H9 (cell line): ENCODE results near the gene CBY3. TPM values are rescaled to one million over a fixed set of nuclear protein-coding genes. Genes with fewer than 3 reads are reported as not detected.
"Not testable (repeated sequence)": the region's sequence is repeated elsewhere in the genome, so short reads cannot be mapped to it uniquely, and the experiment has no call there.

Experiments
- DNase-seq: peaks from one replicate; pipeline ENCODE4 v3.0.0-alpha.2; 2017
- H2AFZ ChIP-seq: one replicate; pipeline ENCODE4 v1.6.1; 2013; ENCODE audit warnings: mild to moderate bottlenecking, low read length, control low read depth, moderate library complexity
- H2AK5ac ChIP-seq: 2 replicates; pipeline ENCODE4 v1.6.1; 2013; ENCODE audit warnings: low read length, control low read depth, mixed read lengths; ENCODE audit not compliant: insufficient read length
- H2BK120ac ChIP-seq: one replicate; pipeline ENCODE4 v1.6.1; 2013; ENCODE audit warnings: low read depth, mild to moderate bottlenecking, low read length, control low read depth, inconsistent platforms; ENCODE audit not compliant: poor library complexity, severe bottlenecking
- H2BK12ac ChIP-seq: 2 replicates; pipeline ENCODE4 v1.6.1; 2013; ENCODE audit warnings: low read length, control low read depth, mixed read lengths, low read depth; ENCODE audit not compliant: insufficient read length
- H2BK15ac ChIP-seq: 2 replicates; pipeline ENCODE4 v1.6.1; 2013; ENCODE audit warnings: low read depth, low read length, control low read depth
- H2BK20ac ChIP-seq: one replicate; pipeline ENCODE4 v1.6.1; 2013; ENCODE audit warnings: low read depth, mild to moderate bottlenecking, low read length, control low read depth, inconsistent platforms; ENCODE audit not compliant: poor library complexity, severe bottlenecking
- H2BK5ac ChIP-seq: 2 replicates; pipeline ENCODE4 v1.6.1; 2013; ENCODE audit warnings: low read length, control low read depth, mixed read lengths; ENCODE audit not compliant: insufficient read length
- H3K14ac ChIP-seq: 2 replicates; pipeline ENCODE4 v1.6.1; 2013; ENCODE audit warnings: low read length, control low read depth; ENCODE audit not compliant: insufficient read depth
- H3K18ac ChIP-seq: 2 replicates; pipeline ENCODE4 v1.6.1; 2013; ENCODE audit warnings: low read depth, mild to moderate bottlenecking, mixed read lengths, low read length, control low read depth; ENCODE audit not compliant: insufficient read length
- H3K23ac ChIP-seq: 2 replicates; pipeline ENCODE4 v1.6.1; 2013; ENCODE audit warnings: low read length, control low read depth, mixed read lengths, low read depth; ENCODE audit not compliant: insufficient read length
- H3K23me2 ChIP-seq: 2 replicates; pipeline ENCODE4 v1.6.1; 2013; ENCODE audit warnings: low read depth, mild to moderate bottlenecking, mixed read lengths, low read length, control low read depth; ENCODE audit not compliant: insufficient read length, poor library complexity, severe bottlenecking
- H3K27ac ChIP-seq: 2 replicates; pipeline ENCODE4 v1.5.1; 2013; ENCODE audit warnings: low read length, control low read depth, mixed read lengths, low read depth; ENCODE audit not compliant: insufficient read length
- H3K27me3 ChIP-seq: 2 replicates; pipeline ENCODE4 v1.6.1; 2013; ENCODE audit warnings: low read length, control low read depth, inconsistent platforms; ENCODE audit not compliant: insufficient read depth
- H3K4ac ChIP-seq: 2 replicates; pipeline ENCODE4 v1.6.1; 2013; ENCODE audit warnings: low read depth, mild to moderate bottlenecking, control low read depth, inconsistent platforms, low read length, moderate library complexity
- H3K4me1 ChIP-seq: 2 replicates; pipeline ENCODE4 v1.6.1; 2013; ENCODE audit warnings: low read length, control low read depth, inconsistent platforms; ENCODE audit not compliant: insufficient read depth
- H3K4me2 ChIP-seq: 2 replicates; pipeline ENCODE4 v1.6.1; 2013; ENCODE audit warnings: low read length, control low read depth, mixed read lengths; ENCODE audit not compliant: insufficient read length, insufficient read depth
- H3K56ac ChIP-seq: 2 replicates; pipeline ENCODE4 v1.6.1; 2013; ENCODE audit warnings: low read depth, mild to moderate bottlenecking, mixed read lengths, low read length, control low read depth; ENCODE audit not compliant: insufficient read length
- H3K79me1 ChIP-seq: 2 replicates; pipeline ENCODE4 v1.6.1; 2013; ENCODE audit warnings: low read depth, mild to moderate bottlenecking, moderate library complexity, low read length, control low read depth, inconsistent platforms; ENCODE audit not compliant: insufficient read depth, poor library complexity, severe bottlenecking
- H3K79me2 ChIP-seq: 2 replicates; pipeline ENCODE4 v1.6.1; 2013; ENCODE audit warnings: low read length, control low read depth, inconsistent platforms; ENCODE audit not compliant: insufficient read depth
- H3K9ac ChIP-seq: 2 replicates; pipeline ENCODE4 v1.6.1; 2013; ENCODE audit warnings: low read length, control low read depth, mixed read lengths; ENCODE audit not compliant: insufficient read length; ENCODE audit errors: extremely low read depth
- H3K9me3 ChIP-seq: one replicate; pipeline ENCODE4 v1.6.1; 2013; ENCODE audit warnings: low read depth, low read length, inconsistent platforms; ENCODE audit not compliant: control insufficient read depth
- H3T11ph ChIP-seq: one replicate; pipeline ENCODE4 v1.6.1; 2013; ENCODE audit warnings: mild to moderate bottlenecking, low read length, control low read depth, inconsistent platforms
- H4K20me1 ChIP-seq: one replicate; pipeline ENCODE4 v1.6.1; 2013; ENCODE audit not compliant: control insufficient read depth, insufficient read length, insufficient read depth
- H4K5ac ChIP-seq: 2 replicates; pipeline ENCODE4 v1.6.1; 2013; ENCODE audit warnings: low read depth, mild to moderate bottlenecking, mixed read lengths, low read length, control low read depth; ENCODE audit not compliant: insufficient read length
- H4K8ac ChIP-seq: replicated peaks from 2 replicates; pipeline ENCODE4 v1.6.1; 2013; ENCODE audit warnings: low read length, control low read depth, mixed read lengths, low read depth; ENCODE audit not compliant: insufficient read length
- H4K91ac ChIP-seq: 2 replicates; pipeline ENCODE4 v1.6.1; 2013; ENCODE audit warnings: low read depth, mild to moderate bottlenecking, moderate library complexity, mixed read lengths, low read length, control low read depth; ENCODE audit not compliant: insufficient read length
- H3K27ac Mint-ChIP-seq, 3 experiments: 2 replicates in 2 of 3; 3 replicates in 1 of 3; pipeline ENCODE4 v1.8.0; 2020 to 2021; ENCODE audit warnings: mixed read lengths in 3 of 3, mild to moderate bottlenecking in 1 of 3, moderate library complexity in 1 of 3
- H3K27me3 Mint-ChIP-seq: 2 replicates; pipeline ENCODE4 v1.8.0; 2021; ENCODE audit warnings: low read depth, mild to moderate bottlenecking, moderate library complexity, mixed read lengths
- H3K36me3 Mint-ChIP-seq, 3 experiments: 2 replicates in 2 of 3; 3 replicates in 1 of 3; pipeline ENCODE4 v1.8.0; 2020 to 2021; ENCODE audit warnings: low read depth in 3 of 3, mixed read lengths in 3 of 3; ENCODE audit not compliant: insufficient read depth in 1 of 3
- H3K4me1 Mint-ChIP-seq, 2 experiments: 2 replicates each; pipeline ENCODE4 v1.8.0; 2020; ENCODE audit warnings: mixed read lengths in 2 of 2
- H3K4me3 Mint-ChIP-seq, 2 experiments: 2 replicates in 1 of 2; 3 replicates in 1 of 2; pipeline ENCODE4 v1.8.0; 2020 to 2021; ENCODE audit warnings: mild to moderate bottlenecking in 2 of 2, mixed read lengths in 2 of 2, moderate library complexity in 1 of 2
- H3K9me3 Mint-ChIP-seq, 2 experiments: 2 replicates in 1 of 2; 3 replicates in 1 of 2; pipeline ENCODE4 v1.8.0; 2020; ENCODE audit warnings: mild to moderate bottlenecking in 2 of 2, mixed read lengths in 2 of 2, moderate library complexity in 1 of 2
- whole genome bisulfite sequencing: extraction: QIAGEN DNeasy Blood & Tissue Kit; methylation state at CpG from one replicate; pipeline ENCODE4 v1.1.7; 2013; ENCODE audit warnings: missing lambda C conversion rate, low lambda C conversion rate, mixed read lengths; ENCODE audit not compliant: insufficient read length; ENCODE audit errors: extremely low coverage; 5-methylcytosine and 5-hydroxymethylcytosine counted together
- total RNA-seq: library from RNA; stranded (reverse); gene quantifications from 2 replicates; pipeline ENCODE4 v1.2.1, GENCODE V29; 2021

Gene CBY3
- total RNA-seq, 1 experiment from 2014 or later = 0.50 TPM

DNA sequence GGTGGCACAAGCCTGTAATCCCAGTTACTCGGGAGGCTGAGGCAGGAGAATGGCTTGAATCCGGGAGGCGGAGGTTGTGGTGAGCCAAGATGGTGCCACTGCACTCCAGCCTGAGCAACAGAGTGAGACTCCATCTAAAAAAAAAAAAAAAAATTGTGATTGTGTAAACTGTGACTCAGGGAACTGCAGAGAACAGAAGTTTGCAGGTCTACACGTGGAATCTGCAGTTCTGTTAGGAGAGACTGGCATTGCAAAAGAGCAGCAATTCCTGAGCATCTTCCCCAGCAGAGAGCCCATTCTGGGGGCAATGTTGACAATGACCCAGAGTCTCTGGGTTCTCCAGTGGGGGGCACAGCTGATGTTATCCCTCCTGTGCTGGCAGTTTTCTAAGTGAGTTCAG is 39.1 kb downstream of the CBY3 start:
- no CpG with 5 or more reads among the region's 4 CpGs for WGBS

DNA sequence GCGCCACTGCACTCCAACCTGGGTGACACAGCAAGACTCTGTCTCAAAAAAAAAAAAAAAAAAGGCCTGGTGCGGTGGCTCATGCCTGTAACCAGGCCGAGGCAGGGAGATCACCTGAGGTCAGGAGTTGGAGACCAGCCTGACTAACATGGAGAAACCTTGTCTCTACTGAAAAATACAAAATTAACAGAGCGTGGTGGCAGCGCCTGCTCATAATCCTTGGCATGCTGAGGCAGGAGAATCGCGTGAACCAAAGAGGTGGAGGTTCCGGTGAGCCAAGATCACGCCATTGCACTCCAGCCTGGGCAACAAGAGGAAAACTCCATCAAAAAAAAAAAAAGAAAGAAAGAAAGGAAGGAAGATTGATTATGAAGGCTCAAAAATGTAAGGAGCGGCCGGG is 41.5 kb downstream of the CBY3 start:
- not testable (repeated sequence) for H3K4ac ChIP-seq, H3K18ac ChIP-seq, H4K20me1 ChIP-seq, H3K79me2 ChIP-seq, H3K9ac ChIP-seq, H3T11ph ChIP-seq, H3K56ac ChIP-seq, H3K27ac ChIP-seq, H3K4me2 ChIP-seq, H3K79me1 ChIP-seq, DNase-seq, H4K8ac ChIP-seq, H3K4me1 ChIP-seq, H2AFZ ChIP-seq, H3K9me3 ChIP-seq, H2BK15ac ChIP-seq, H3K4me1 Mint-ChIP-seq, H2BK20ac ChIP-seq, H2BK12ac ChIP-seq, H2AK5ac ChIP-seq, H3K27me3 ChIP-seq, H3K23me2 ChIP-seq, H4K5ac ChIP-seq, H3K27me3 Mint-ChIP-seq, H3K9me3 Mint-ChIP-seq, H2BK5ac ChIP-seq, H3K4me3 Mint-ChIP-seq, H3K36me3 Mint-ChIP-seq, H3K23ac ChIP-seq, H2BK120ac ChIP-seq, H4K91ac ChIP-seq, H3K14ac ChIP-seq
- WGBS = no CpG with 5 or more reads among the region's 11 CpGs
- H3K27ac Mint-ChIP-seq = peak overlapping the region in 1 of 3 experiments; percentile 65; a peak in 1 of 7 replicates

More for the DNA sequence above, 39.1 kb downstream of the CBY3 start:
- H3K36me3 Mint-ChIP-seq, H3T11ph ChIP-seq, H2BK12ac ChIP-seq, H3K9ac ChIP-seq, H3K14ac ChIP-seq, H3K27me3 ChIP-seq, DNase-seq, H3K27me3 Mint-ChIP-seq, H3K9me3 ChIP-seq, H3K9me3 Mint-ChIP-seq, H3K4me1 Mint-ChIP-seq, H4K5ac ChIP-seq, H3K56ac ChIP-seq, H4K91ac ChIP-seq, H2AK5ac ChIP-seq, H3K27ac Mint-ChIP-seq, H3K4me2 ChIP-seq, H3K79me2 ChIP-seq, H3K4ac ChIP-seq, H2AFZ ChIP-seq, H4K20me1 ChIP-seq, H3K18ac ChIP-seq, H3K79me1 ChIP-seq, H3K23me2 ChIP-seq, H2BK15ac ChIP-seq, H3K4me1 ChIP-seq, H2BK5ac ChIP-seq, H3K27ac ChIP-seq, H2BK120ac ChIP-seq, H2BK20ac ChIP-seq, H3K23ac ChIP-seq, H3K4me3 Mint-ChIP-seq, H4K8ac ChIP-seq: not testable (repeated sequence)
